Inflammatory macrophage treated with lipopolysaccharide for 4 hours (primary cell): ENCODE measurements around the gene SCUBE2.
A peak's percentile ranks its signal among the peaks of the same experiment; 100 is the strongest.

Source experiments
- DNase-seq: peaks from one replicate; pipeline ENCODE4 v3.0.0-alpha.2; 2020

Gene SCUBE2

DNA sequence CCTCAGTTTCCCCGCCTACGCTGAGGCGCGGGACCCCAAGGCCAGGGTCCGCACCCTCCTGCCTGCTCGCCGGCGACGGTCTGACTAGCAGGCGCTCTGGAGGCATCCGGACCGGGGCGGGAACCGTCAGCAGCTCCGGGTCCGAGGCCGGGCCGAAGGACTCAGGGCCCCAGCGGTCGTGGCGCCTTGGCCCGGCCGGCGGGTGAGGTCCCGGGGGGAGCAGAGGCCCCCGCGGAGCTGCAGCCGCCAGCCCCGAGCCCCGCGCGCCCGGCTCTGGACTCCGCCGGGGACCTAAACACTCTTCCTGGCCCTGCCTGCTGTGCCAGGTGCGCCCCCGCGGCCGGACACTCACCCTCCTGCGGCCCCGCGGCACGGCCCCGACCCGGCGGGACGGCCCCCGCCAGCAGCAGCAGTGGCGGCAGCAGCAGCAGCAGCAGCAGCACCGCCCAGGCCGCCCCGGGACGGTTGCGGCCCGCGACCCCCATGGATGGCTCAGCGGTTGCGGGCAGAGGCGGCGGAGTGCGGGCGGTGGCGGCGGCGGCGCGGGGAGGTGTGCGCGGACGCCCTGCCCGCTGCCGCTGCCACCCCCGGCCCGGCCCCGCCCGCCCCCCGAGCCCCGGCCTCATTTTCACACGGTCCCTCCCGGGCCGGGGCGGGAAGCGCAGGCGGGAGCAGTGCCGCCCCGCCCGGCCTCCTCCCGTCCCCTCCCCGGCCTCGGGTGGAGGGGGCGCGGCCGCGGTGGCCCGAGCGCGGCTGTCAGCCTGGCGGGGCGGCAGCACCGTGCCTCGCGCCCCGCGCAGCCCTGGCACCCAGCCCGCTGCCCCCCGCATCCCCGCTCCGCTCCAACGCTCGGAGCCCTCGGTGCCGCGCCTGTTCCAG, at the start of gene SCUBE2:
SCUBE2 (minus strand) TSS at position 556 of the 879 bp plus-strand sequence; CDS start at position 485, 71 bp downstream.
- no peak for DNase-seq

DNA sequence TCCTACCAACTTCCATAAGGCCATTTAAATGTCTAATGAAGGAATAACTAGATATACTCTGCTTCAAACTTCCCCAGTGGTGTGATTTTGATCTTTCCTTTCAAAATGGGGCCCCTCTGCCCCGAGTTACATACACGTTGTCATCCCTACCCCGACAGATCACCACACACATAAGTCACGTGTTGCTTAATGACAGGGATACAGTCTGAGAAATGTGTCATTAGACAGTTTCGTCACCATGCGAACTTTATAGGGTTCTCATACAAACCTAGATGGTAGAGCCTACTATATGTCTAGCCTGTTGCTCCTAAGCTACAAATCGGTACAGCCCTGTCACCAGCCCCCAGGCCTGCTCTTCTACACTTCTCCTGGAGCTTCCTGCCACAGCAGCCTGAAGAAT, 49.8 kb upstream of the SCUBE2 start:
- DNase-seq = peak; percentile 72

GRCh38 chr11:9139628-9140357, 48.4 kb upstream of the SCUBE2 start:
- no peak for DNase-seq

DNA sequence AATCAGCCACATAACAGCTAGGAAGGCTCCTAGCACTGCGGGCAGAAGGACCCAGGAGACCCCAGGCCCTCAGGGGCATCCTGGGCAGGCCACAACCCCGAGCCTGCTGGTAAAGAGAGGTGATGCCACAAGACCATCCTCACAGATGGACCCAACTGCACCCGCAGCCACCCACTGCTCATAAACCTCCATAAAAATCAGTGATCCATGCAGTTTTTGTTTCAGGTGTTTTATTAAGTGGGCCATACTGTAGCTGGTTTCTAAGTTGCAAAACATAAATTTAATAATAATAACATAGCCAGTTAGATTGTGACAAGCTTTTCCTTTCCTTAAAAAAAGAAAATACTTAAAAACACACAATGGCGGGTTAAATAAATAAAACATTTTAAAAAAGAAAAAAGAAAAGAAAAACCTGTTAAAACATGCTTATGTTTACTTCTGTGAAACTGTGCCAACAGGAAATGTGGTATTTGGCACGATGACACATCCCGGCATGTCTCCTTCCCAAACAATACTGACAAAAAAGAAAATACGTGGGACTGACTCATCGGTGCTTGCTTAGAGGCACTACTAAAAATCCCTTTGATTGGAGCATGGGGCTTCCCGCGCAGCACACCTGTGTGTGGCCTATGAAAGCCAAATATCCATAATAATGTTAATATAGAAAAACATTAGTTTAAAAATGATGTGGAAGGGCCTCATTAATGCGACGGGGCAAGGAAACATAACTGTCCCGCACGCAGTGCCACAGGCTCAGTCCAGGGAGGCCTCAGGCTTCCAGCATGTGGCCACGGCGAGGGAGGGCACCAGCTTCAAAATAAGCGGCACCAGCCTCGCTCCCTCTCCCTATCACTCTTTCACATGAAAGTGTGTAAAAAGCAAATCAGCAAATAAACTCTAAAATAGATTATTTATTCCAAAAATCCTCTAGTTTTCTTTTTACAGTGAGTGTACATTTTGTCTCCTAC, 47.5 kb upstream of the SCUBE2 start:
- DNase-seq = peak; percentile 69

DNA sequence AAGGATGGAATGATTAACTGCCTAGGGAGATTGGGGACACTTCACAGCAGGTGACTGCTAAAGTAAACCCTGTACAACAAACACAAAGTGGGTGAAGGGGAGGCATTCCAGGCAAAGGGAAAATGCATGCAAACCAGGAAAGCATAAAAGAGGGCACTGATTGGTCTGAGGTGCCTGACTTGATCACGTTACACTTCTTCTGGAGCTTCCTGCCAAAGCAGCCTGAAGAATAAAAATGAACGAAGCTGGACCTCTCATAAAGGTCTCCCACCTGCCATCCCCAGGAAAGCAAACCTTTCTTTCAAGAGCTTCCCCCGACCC, 46.7 kb upstream of the SCUBE2 start:
- DNase-seq = no peak

- peak; percentile 61 for DNase-seq
Measured at GRCh38 chr11:9137293-9138132, 46.1 kb upstream of the SCUBE2 start.

DNA sequence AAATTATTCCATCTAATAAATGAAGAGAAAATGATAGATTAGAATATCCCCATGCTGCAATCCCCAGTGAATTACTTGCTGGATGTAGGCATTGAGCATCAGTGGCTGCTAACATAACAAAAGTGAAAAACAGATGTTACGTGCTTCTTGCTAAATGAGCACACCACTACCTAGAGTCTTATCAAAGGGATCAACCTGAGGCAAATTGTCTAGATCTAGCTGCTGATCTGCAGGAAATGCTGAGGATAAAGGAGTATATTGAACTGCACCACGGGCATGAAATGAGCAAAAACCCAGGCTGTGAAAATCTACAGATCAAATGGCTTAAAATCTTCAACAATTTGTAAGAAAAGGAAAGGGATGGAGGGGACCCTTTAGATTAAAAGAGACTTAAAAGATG, 45.3 kb upstream of the SCUBE2 start:
- DNase-seq = no peak

DNA sequence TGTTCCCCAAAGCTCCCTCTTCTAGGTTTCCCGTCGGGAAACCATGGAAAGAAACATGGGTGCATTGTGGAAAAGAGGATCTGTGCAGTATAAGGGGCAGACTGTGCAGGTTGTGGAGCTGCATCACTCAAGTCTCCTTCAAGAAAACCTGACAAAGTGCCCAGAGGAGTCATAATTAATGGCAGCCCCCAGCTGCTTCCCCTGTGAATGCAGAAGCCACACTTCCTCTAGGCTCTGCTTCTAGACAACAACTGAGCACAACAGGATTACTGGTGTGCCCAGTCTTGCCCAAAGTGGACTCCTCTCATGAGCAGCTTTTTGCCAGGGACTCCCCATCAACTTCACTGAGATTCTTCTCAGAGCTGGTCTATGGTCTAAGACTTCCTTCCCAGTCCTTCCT, 42.6 kb upstream of the SCUBE2 start:
- no peak for DNase-seq

DNA sequence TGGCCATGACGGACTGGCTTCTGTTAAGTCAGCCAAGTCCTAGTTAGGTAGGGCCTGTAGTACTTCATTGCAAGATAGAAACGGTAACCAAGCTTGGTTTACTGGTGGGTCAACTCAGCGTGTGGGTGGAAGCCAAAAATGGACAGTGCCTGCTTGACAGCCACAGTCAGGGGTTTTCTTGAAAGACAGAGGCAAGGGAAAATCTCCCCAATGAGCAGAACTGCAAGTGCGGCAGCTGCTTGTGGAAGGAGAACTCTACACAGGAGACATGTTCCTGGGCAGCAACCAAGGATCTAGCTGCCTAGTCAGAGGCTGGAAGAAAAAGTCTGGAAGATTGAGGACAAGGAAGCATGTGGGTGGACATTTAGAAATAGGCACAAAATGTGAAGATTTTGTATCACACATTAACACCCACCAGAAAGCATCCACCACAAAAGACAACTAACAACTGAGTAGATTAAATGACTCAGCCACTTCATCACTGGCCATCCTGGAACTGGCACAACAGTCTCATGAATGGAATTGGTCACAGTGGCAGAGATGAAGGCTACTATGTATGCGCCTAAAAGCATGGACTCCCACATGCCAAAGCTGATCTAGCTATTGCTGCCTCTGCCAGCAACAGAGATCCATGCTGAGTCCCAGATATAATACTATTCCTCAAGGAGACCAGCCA, 40.9 kb upstream of the SCUBE2 start:
- peak; percentile 27 for DNase-seq

GRCh38 chr11:9130297-9130696, 38.9 kb upstream of the SCUBE2 start:
- DNase-seq = peak; percentile 71

DNA sequence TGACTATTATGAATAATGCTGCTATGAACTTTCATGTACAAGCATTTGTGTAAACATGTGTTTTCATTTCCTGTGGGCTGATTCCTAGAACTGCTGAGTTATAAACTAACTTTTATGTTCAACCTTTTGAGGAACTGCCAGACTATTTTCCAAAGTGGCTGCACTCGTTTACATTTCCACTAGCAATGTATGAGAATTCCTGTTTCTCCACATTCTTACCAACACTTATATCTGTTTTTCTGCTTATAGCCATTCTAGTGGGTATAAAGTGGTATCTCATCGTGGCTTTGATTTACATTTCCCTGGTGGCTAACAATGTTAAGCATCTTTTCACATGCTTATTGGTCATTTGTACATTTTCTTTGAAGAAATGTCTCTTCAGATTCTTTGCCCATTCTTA, 35.2 kb upstream of the SCUBE2 start:
- DNase-seq = no peak

DNA sequence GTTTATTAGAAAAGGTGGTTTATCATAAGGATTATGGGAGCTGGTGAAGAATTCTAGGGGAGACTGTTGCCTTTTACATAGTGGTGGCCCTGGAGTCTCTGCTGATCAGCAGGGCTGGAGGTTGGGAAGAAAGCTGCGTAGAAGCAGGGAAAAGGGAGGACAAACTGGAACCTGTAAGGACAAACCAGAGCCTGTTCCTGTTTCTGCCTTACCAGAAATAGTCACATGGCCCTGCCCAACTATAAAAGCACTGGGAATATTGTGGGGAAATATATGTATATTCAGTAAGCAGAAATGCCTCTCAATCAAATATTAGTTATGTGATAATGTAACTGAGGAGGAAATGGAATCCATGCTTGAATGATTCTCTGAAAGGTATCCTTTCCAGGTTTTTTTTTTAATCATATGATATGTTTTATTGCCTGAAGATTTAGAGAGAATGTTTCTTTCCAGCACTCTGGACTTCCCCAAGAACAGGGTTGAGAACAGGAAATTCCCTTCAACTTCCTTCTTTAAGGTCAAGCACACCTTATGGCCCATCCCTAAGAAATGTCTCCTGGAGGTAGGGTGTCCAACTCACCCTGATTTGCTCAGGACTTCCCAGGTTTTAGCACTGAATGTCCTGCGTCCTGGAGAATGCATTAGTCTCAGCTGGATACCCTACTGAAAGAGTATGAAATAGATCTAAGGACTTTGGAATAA, 33.9 kb upstream of the SCUBE2 start:
- DNase-seq = no peak

DNA sequence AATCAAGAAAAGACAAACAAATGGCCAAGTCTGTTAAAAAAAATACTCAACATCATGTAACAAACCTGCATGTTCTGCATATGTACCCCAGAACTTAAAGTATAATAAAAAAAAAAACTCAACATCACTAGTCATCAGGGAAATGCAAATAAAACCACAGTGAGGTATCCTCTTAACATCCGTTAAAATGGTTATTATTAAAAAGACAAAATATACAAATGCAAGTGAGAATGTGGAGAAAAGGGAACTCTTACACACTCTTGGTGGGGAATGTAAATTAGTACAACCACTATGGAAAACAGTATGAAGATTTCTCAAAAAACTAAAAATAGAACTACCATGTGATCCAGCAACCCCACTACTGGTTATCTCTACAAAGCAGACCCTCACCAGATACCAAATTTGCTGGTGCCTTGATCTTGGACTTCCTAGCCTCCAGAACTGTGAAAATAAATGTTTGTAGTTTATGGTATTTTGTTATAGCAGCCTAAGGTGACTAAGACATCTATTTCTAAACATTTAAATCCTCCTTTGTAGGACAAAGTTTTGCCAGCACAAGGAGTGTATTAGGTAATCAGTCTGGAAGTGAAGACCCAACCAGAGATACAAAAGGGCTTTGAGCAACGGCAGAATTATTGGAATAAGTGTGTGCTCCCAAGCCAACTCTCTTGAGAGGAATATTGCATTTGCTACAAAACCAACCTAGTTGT, 32.4 kb upstream of the SCUBE2 start:
- no peak for DNase-seq

GRCh38 chr11:9121469-9121796, 30.0 kb upstream of the SCUBE2 start:
- DNase-seq = no peak

- DNase-seq = no peak
Measured at GRCh38 chr11:9120664-9121468, 29.5 kb upstream of the SCUBE2 start.

GRCh38 chr11:9118277-9118676, 26.9 kb upstream of the SCUBE2 start:
- no peak for DNase-seq

DNA sequence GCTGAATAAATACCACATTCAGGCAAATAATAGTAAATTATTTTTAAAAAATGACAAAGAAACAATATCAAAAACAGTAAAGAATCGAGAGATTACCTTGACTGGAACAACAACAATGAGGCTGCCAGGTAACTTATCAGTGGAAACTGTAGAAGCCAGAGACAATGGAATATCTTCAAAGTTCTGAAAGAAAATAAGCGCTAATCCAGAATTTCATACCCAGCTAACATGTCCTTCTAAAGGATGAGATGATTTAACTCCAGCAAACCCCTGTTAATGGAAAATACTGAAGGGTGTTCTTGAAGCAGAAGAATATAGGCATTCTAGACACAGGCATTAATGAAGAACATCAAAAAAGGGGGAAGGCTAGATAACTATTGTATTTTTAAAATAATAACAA, 20.7 kb upstream of the SCUBE2 start:
- no peak for DNase-seq

- DNase-seq = no peak
Measured at GRCh38 chr11:9109858-9110731, 18.7 kb upstream of the SCUBE2 start.

DNA sequence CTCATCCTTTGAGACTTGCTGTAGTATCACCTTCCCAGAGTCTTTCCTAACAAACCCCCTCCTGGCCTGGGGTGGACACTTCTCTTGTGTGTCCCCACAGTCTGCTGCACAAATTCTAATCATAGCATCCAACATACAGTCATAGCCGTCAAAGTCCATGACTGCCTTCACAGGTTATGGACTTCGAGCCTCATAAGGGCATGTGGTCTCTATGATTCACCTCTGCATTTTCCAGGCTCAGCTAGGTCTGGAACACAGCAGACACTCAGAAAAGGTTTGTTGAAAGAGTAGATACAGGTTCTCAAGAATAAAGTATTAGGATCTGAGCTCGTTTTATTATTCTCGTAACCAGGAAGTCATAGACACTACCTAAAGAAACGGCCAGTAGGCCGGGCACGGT, 13.2 kb upstream of the SCUBE2 start:
- DNase-seq = no peak
